ENCODE data around the gene ARRDC1. TPM values are rescaled to one million over a fixed set of nuclear protein-coding genes. Genes with fewer than 3 reads are reported as not detected.

Gene ARRDC1
- total RNA-seq, 2 experiments from 2014 or later = 29.0 TPM

- Mint-ChIP-seq H3K9me3 (no peaks in the 10 kb centered on the region), H3K4me1 (ENCODE audit: low read depth) (peaks cover 36% of the 10 kb centered on the region), H3K27ac (no peak overlapping the region), H3K27me3 (no peaks in the 10 kb centered on the region), H3K4me3 (no peak overlapping the region), H3K36me3 (ENCODE audit: low read depth) (peaks cover 49% of the 10 kb centered on the region)
- ChIA-PET POLR2A (interaction anchor here (0.6 kb wide), 1 partner anchor 457 kb away, joined by 5 read pairs; no protein-coding TSS in a partner anchor), CTCF (interaction anchor here (0.7 kb wide), 1 partner anchor 60 kb away, joined by 3 read pairs; no protein-coding TSS in a partner anchor)
- DNase-seq = no peak
- no peak for ATAC-seq
- TF ChIP-seq, protein P1, sequence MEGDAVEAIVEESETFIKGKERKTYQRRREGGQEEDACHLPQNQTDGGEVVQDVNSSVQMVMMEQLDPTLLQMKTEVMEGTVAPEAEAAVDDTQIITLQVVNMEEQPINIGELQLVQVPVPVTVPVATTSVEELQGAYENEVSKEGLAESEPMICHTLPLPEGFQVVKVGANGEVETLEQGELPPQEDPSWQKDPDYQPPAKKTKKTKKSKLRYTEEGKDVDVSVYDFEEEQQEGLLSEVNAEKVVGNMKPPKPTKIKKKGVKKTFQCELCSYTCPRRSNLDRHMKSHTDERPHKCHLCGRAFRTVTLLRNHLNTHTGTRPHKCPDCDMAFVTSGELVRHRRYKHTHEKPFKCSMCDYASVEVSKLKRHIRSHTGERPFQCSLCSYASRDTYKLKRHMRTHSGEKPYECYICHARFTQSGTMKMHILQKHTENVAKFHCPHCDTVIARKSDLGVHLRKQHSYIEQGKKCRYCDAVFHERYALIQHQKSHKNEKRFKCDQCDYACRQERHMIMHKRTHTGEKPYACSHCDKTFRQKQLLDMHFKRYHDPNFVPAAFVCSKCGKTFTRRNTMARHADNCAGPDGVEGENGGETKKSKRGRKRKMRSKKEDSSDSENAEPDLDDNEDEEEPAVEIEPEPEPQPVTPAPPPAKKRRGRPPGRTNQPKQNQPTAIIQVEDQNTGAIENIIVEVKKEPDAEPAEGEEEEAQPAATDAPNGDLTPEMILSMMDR (IDR thresholded peaks at IDR 0.05) = no peak
- intact Hi-C loops (cut with micrococcal nuclease) = no loop called here
Observed at GRCh38 chr9:137650779-137651178, 45.3 kb downstream of the ARRDC1 start.

GRCh38 chr9:137656416-137656815 lies 50.9 kb downstream of the ARRDC1 start:
- Mint-ChIP-seq H3K4me3 (no peak overlapping the region), H3K27ac (no peak overlapping the region), H3K27me3 (no peaks in the 10 kb centered on the region), H3K36me3 (ENCODE audit: low read depth) (peaks cover 21% of the 10 kb centered on the region), H3K9me3 (no peaks in the 10 kb centered on the region), H3K4me1 (ENCODE audit: low read depth) (peaks cover 25% of the 10 kb centered on the region)
- TF ChIP-seq, protein P1 (IDR thresholded peaks at IDR 0.05) = no peak
- CTCF ChIA-PET = interaction anchor here (1.0 to 1.1 kb wide), 2 partner anchors 16 to 35 kb away, joined by 3 to 5 read pairs; no protein-coding TSS in a partner anchor
- no peak for ATAC-seq
- intact Hi-C loops (cut with micrococcal nuclease) = no loop called here
- POLR2A ChIA-PET = interaction anchor here (1.3 kb wide), 1 partner anchor 9 kb away, joined by 6 read pairs; no protein-coding TSS in a partner anchor
- no peak for DNase-seq

DNA sequence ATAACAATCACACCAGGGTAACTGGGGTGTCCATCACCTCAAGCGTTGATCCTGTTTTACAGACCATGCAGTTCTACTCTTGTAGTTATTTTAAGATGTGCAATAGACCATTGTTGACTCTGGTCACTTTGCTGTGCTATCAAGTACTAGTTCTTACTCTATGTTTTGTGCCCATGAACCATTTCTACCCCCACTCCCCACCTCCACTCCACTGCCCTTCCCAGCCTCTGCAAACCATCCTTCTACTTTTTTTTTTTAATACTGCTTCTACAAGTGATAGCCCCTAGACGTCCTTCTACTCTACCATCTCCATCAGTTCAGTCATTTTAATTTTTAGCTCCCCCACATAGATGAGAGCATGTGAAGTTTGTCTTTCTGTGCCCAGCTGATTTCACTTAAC lies 52.1 kb downstream of the ARRDC1 start:
- POLR2A ChIA-PET = no interaction called here
- intact Hi-C loops (cut with micrococcal nuclease) = no loop called here
- H3K9me3 Mint-ChIP-seq = no peaks in the 10 kb centered on the region
- no peak overlapping the region for H3K27ac Mint-ChIP-seq
- H3K27me3 Mint-ChIP-seq = no peaks in the 10 kb centered on the region
- ATAC-seq (no peak), DNase-seq (no peak)
- H3K36me3 Mint-ChIP-seq (ENCODE audit: low read depth) = peaks cover 16% of the 10 kb centered on the region
- CTCF ChIA-PET = no interaction called here
- TF ChIP-seq, protein P1 (IDR thresholded peaks at IDR 0.05) = no peak
- peaks cover 25% of the 10 kb centered on the region for H3K4me1 Mint-ChIP-seq (ENCODE audit: low read depth)
- no peak overlapping the region for H3K4me3 Mint-ChIP-seq

DNA sequence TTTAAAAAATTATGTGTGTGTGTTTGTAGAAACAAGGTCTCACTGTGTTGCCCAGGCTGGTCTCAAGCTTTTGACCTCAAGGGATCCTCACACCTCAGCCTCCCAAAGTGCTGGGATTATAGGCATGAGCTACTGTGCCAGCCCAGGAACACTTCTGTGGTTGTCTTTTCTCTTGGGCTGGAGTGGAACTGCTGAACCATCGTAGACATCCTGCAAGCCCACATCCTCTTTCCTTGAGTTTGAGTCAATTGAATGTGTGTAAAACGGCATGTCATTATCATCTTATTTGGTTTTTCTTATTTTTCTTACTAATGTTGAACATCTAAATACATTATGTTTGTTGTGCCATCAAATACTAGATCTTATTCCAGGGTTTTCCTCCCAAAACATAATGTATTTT lies 53.3 kb downstream of the ARRDC1 start:
- DNase-seq (no peak), ATAC-seq (no peak)
- intact Hi-C loops (cut with micrococcal nuclease) = no loop called here
- Mint-ChIP-seq H3K4me1 (ENCODE audit: low read depth) (peaks cover 24% of the 10 kb centered on the region), H3K27ac (no peak overlapping the region), H3K9me3 (no peaks in the 10 kb centered on the region), H3K4me3 (no peak overlapping the region), H3K27me3 (no peaks in the 10 kb centered on the region), H3K36me3 (ENCODE audit: low read depth) (peaks cover 11% of the 10 kb centered on the region)
- ChIA-PET CTCF (interaction anchor here (0.8 kb wide), 1 partner anchor 14 kb away, joined by 3 read pairs; no protein-coding TSS in a partner anchor), POLR2A (interaction anchor here (0.6 kb wide), 2 partner anchors 42 to 150 kb away, joined by 3 read pairs; no protein-coding TSS in a partner anchor)
- TF ChIP-seq, protein P1 (IDR thresholded peaks at IDR 0.05) = no peak

DNA sequence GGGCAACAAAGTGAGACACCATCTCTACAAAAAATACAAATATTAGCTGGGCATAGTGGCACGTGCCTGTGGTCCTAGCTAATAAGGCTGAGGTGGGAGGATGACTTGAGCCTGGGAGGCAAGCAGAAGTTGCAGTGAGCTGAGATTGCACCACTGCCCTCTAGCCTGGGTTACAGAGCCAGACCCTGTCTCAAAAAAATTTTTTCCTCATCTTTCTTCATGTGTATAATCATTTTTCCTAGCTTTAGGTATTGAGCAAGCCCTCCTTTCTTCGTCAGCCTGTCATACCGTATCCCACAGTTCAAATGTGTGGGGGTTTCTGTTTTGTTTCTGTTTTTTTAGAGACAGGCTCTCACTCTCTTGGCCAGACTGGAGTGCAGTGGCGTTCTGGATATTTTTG lies 54.7 kb downstream of the ARRDC1 start:
- ATAC-seq (no peak), DNase-seq (no peak)
- Mint-ChIP-seq H3K27me3 (no peaks in the 10 kb centered on the region), H3K4me3 (no peak overlapping the region), H3K36me3 (ENCODE audit: low read depth) (peaks cover 6% of the 10 kb centered on the region), H3K27ac (no peak overlapping the region), H3K4me1 (ENCODE audit: low read depth) (peaks cover 22% of the 10 kb centered on the region), H3K9me3 (no peaks in the 10 kb centered on the region)
- POLR2A ChIA-PET = no interaction called here
- TF ChIP-seq, protein P1 (IDR thresholded peaks at IDR 0.05) = no peak
- intact Hi-C loops (cut with micrococcal nuclease) = no loop called here
- CTCF ChIA-PET = interaction anchor here (1.7 kb wide), 1 partner anchor 12 kb away, joined by 5 read pairs; no protein-coding TSS in a partner anchor
